Measurements from ENCODE around the gene TSSK1B. TPM values are rescaled to one million over a fixed set of nuclear protein-coding genes. Genes with fewer than 3 reads are reported as not detected.

Gene TSSK1B
- total RNA-seq, 4 donors from 2014 or later = not detected

- no peak for DNase-seq
- Histone ChIP-seq H3K4me3 (no peak overlapping the region), H3K27ac (no peak overlapping the region), H3K4me1 (peaks cover 0 to 15% (median 2%) of the 10 kb centered on the region in 4 donors), H3K36me3 (no peaks in the 10 kb centered on the region), H3K9me3 (no peaks in the 10 kb centered on the region), H3K27me3 (no peaks in the 10 kb centered on the region)
- TF ChIP-seq CTCF (IDR thresholded peaks at IDR 0.05) (no peak), POLR2A (IDR thresholded peaks at IDR 0.05) (no peak)
Observed at GRCh38 chr5:113382731-113383130, 52.1 kb downstream of the TSSK1B start.

Other genes starting within 250 kb of the TSSK1B start
- gene MCC, start 53.5 kb upstream of the TSSK1B start, total RNA-seq = 100 to 1,000 TPM in 1 of 4 donors, 1 to 10 TPM in 3; 1.2 to 133 (median 8.5) TPM
- 10 to 100 TPM; 27.4 to 39.1 (median 30.9) TPM for gene YTHDC2, start 78.7 kb upstream of the TSSK1B start, total RNA-seq

Data from Peyer's patch (tissue), 4 donors.